ENCODE data around the gene ZNF638.

Gene ZNF638

DNA sequence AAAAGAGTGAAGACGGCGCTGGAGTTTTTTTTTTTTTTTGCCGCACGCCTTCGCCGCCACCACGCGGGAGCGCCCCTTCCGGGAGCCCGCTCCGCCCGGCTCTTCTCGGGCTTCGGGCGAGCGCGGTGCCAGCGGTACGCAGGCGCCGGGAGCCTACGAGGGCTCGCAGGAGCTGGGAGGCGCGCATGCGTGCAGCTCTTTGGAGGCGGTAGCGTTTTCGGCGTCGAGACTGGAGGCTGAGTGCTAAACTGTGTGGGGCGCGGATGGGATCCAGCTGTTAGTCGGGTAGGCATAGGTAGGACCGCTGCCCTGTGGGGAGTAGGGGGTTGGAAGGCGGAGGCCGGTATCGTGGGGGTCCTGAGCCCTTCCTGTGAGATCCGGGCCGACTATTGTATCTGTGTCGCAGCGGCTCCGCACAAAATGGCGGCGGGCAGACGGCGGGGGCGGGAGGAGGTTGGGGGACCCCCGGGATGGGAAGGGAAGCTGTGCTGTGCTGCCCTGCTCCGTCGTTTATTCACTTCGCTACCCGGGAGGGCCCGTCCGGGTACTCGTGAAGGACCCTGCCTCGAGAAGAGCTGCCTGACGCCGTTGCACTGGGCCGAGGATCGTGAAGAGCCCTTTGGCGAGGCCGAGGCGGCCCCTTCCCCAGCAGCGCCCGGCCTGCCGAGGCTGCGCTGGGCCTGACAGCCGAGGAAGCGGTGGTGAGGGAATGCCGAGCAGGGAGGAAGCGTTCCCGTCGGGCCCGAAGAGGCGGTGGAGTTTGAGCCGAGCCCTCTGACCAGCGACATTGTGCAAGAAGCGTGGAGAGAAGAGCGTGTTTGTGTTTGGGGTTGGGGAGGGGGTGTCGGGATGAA lies at the start of gene ZNF638:
Gene ZNF638 (plus strand): TSS at position 202 of the 854 bp plus-strand sequence. CDS start 17,173 bp downstream, outside the sequence.
- no peaks in the 10 kb centered on the region for H3F3A ChIP-seq (ENCODE audit: insufficient read depth)
- no peaks in the 10 kb centered on the region for H3K27me3 ChIP-seq (ENCODE audit: low read length)
- peak within 1 kb of the TSS; percentile 100 for H3K4me2 ChIP-seq (ENCODE audit: low read depth, low read length, poor library complexity, severe bottlenecking)
- peak within 1 kb of the TSS; percentile 83 for H3K9ac ChIP-seq (ENCODE audit: low read length)
- no peaks in the 10 kb centered on the region for H3K9me3 ChIP-seq (ENCODE audit: insufficient read depth, low read length)
- H3K4me3 ChIP-seq (ENCODE audit: insufficient read depth, low read length, poor library complexity, severe bottlenecking): peak within 1 kb of the TSS; percentile 74
- peak within 1 kb of the TSS; percentile 67 for H3K27ac ChIP-seq (ENCODE audit: low read depth, low read length)
- peaks cover 52% of the 10 kb centered on the region for H3K79me2 ChIP-seq (ENCODE audit: insufficient read depth, low read length)
- TF ChIP-seq, protein P1, sequence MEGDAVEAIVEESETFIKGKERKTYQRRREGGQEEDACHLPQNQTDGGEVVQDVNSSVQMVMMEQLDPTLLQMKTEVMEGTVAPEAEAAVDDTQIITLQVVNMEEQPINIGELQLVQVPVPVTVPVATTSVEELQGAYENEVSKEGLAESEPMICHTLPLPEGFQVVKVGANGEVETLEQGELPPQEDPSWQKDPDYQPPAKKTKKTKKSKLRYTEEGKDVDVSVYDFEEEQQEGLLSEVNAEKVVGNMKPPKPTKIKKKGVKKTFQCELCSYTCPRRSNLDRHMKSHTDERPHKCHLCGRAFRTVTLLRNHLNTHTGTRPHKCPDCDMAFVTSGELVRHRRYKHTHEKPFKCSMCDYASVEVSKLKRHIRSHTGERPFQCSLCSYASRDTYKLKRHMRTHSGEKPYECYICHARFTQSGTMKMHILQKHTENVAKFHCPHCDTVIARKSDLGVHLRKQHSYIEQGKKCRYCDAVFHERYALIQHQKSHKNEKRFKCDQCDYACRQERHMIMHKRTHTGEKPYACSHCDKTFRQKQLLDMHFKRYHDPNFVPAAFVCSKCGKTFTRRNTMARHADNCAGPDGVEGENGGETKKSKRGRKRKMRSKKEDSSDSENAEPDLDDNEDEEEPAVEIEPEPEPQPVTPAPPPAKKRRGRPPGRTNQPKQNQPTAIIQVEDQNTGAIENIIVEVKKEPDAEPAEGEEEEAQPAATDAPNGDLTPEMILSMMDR (IDR thresholded peaks at IDR 0.05; ENCODE audit: insufficient read depth, low read length, poor library complexity, severe bottlenecking): peak; percentile 56
- TF ChIP-seq EZH2phosphoT487 (conservative IDR thresholded peaks at IDR 0.05; ENCODE audit: low read length): no peak
- H3K9me2 ChIP-seq (replicated peaks; ENCODE audit: insufficient read depth, low read length): no peaks in the 10 kb centered on the region
- peaks cover 4% of the 10 kb centered on the region; the same call in 1 of the 2 replicates for H3K36me3 ChIP-seq (ENCODE audit: low read length)
- peak within 1 kb of the TSS; percentile 92 for H2AFZ ChIP-seq (ENCODE audit: low read depth, low read length, severe bottlenecking)
- H4K20me1 ChIP-seq (ENCODE audit: low read depth, low read length): peaks cover 16% of the 10 kb centered on the region

- Histone ChIP-seq H3K27ac (ENCODE audit: low read depth, low read length) (no peak overlapping the region), H3K4me3 (ENCODE audit: insufficient read depth, low read length, poor library complexity, severe bottlenecking) (no peak overlapping the region), H3K9me3 (ENCODE audit: insufficient read depth, low read length) (no peaks in the 10 kb centered on the region), H3K27me3 (ENCODE audit: low read length) (no peaks in the 10 kb centered on the region), H3K36me3 (ENCODE audit: low read length) (no peaks in the 10 kb centered on the region), H3K4me2 (ENCODE audit: low read depth, low read length, poor library complexity, severe bottlenecking) (no peak overlapping the region), H3F3A (ENCODE audit: insufficient read depth) (no peaks in the 10 kb centered on the region), H4K20me1 (ENCODE audit: low read depth, low read length) (no peaks in the 10 kb centered on the region), H3K79me2 (ENCODE audit: insufficient read depth, low read length) (no peaks in the 10 kb centered on the region), H3K9ac (ENCODE audit: low read length) (no peak overlapping the region), H2AFZ (ENCODE audit: low read depth, low read length, severe bottlenecking) (no peak overlapping the region), H3K9me2 (replicated peaks; ENCODE audit: insufficient read depth, low read length) (no peaks in the 10 kb centered on the region)
- TF ChIP-seq EZH2phosphoT487 (conservative IDR thresholded peaks at IDR 0.05; ENCODE audit: low read length): no peak
- TF ChIP-seq, protein P1 (IDR thresholded peaks at IDR 0.05; ENCODE audit: insufficient read depth, low read length, poor library complexity, severe bottlenecking): no peak
These were observed 49.6 kb upstream of the ZNF638 start for GRCh38 chr2:71281950-71282349.

DNA sequence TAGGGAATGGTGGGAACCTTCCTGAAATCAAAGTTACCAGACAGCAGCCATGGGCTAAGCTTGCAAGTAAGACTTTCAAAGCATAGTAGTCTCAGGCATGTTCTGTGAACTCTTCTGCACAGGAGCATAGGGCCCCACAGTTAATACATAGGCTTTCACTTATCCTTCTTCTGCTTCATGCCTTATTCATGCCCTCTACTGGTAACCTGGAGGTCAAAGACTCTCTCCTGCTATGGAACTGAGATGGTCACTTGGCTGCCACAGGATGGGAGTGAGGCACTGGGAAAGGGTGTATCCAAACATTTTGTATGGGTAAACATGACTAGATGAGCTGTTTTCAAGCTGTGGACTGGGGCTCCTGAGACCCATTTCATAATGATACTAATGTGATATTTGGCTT lies 49.1 kb upstream of the ZNF638 start:
- Histone ChIP-seq H3K9me2 (replicated peaks; ENCODE audit: insufficient read depth, low read length) (no peaks in the 10 kb centered on the region), H3K4me2 (ENCODE audit: low read depth, low read length, poor library complexity, severe bottlenecking) (no peak overlapping the region), H3F3A (ENCODE audit: insufficient read depth) (no peaks in the 10 kb centered on the region), H3K27ac (ENCODE audit: low read depth, low read length) (no peak overlapping the region), H4K20me1 (ENCODE audit: low read depth, low read length) (no peaks in the 10 kb centered on the region), H2AFZ (ENCODE audit: low read depth, low read length, severe bottlenecking) (no peak overlapping the region), H3K9ac (ENCODE audit: low read length) (no peak overlapping the region), H3K4me3 (ENCODE audit: insufficient read depth, low read length, poor library complexity, severe bottlenecking) (no peak overlapping the region), H3K27me3 (ENCODE audit: low read length) (no peaks in the 10 kb centered on the region), H3K79me2 (ENCODE audit: insufficient read depth, low read length) (no peaks in the 10 kb centered on the region), H3K9me3 (ENCODE audit: insufficient read depth, low read length) (no peaks in the 10 kb centered on the region), H3K36me3 (ENCODE audit: low read length) (no peaks in the 10 kb centered on the region)
- TF ChIP-seq, protein P1 (IDR thresholded peaks at IDR 0.05; ENCODE audit: insufficient read depth, low read length, poor library complexity, severe bottlenecking): no peak
- TF ChIP-seq EZH2phosphoT487 (conservative IDR thresholded peaks at IDR 0.05; ENCODE audit: low read length): no peak
